AG09309 (cell line): ENCODE measurements around the gene ERGIC2.
A peak's percentile ranks its signal among the peaks of the same experiment; 100 is the strongest.

Experiments
- DNase-seq: peaks from one replicate; pipeline ENCODE4 v3.0.0-alpha.2; 2010; ENCODE audit warnings: low read depth
- H3K4me3 ChIP-seq: 2 replicates; pipeline ENCODE4 v1.5.1; 2011; ENCODE audit warnings: mild to moderate bottlenecking, low read depth, low read length, moderate library complexity; ENCODE audit not compliant: control insufficient read depth
- TF ChIP-seq, protein P1 (sequence below): IDR thresholded peaks from 2 replicates; pipeline ENCODE4 v1.5.1; 2011; ENCODE audit warnings: mild to moderate bottlenecking, low read depth, low read length, inconsistent platforms; ENCODE audit not compliant: insufficient read depth, control insufficient read depth; ENCODE audit errors: missing control alignments

The ERGIC2 gene

GRCh38 chr12:29346769-29347421 lies 34.1 kb downstream of the ERGIC2 start:
- no peak for DNase-seq
- H3K4me3 ChIP-seq: no peak overlapping the region
- TF ChIP-seq, protein P1, sequence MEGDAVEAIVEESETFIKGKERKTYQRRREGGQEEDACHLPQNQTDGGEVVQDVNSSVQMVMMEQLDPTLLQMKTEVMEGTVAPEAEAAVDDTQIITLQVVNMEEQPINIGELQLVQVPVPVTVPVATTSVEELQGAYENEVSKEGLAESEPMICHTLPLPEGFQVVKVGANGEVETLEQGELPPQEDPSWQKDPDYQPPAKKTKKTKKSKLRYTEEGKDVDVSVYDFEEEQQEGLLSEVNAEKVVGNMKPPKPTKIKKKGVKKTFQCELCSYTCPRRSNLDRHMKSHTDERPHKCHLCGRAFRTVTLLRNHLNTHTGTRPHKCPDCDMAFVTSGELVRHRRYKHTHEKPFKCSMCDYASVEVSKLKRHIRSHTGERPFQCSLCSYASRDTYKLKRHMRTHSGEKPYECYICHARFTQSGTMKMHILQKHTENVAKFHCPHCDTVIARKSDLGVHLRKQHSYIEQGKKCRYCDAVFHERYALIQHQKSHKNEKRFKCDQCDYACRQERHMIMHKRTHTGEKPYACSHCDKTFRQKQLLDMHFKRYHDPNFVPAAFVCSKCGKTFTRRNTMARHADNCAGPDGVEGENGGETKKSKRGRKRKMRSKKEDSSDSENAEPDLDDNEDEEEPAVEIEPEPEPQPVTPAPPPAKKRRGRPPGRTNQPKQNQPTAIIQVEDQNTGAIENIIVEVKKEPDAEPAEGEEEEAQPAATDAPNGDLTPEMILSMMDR: no peak

GRCh38 chr12:29343022-29343799 lies 37.8 kb downstream of the ERGIC2 start:
- no peak for DNase-seq

GRCh38 chr12:29337325-29337724 lies 43.6 kb downstream of the ERGIC2 start:
- TF ChIP-seq, protein P1: no peak
- H3K4me3 ChIP-seq: no peak overlapping the region
- DNase-seq: no peak

More at GRCh38 chr12:29343022-29343799, 37.8 kb downstream of the ERGIC2 start:
- TF ChIP-seq, protein P1: no peak
- no peak overlapping the region for H3K4me3 ChIP-seq

DNA sequence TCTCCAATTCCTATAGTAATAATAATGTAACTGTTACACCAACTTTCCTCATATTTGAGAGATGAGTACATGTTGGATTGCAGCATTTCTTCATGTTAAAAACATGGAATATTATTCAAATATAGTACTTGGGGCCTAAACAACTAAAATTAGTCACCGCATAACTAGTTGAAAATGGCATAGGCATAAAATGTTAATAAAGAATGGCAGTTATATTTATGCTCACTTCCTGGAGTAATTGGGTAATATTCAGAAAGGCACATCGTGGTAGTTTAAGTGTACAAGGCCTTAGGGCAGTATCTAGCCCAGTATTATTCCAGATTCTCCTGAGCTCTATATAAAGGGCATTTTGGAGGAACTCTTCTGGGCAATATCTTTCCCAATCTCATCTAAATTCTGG lies 46.0 kb downstream of the ERGIC2 start:
- no peak for DNase-seq
- H3K4me3 ChIP-seq: no peak overlapping the region
- TF ChIP-seq, protein P1: no peak

DNA sequence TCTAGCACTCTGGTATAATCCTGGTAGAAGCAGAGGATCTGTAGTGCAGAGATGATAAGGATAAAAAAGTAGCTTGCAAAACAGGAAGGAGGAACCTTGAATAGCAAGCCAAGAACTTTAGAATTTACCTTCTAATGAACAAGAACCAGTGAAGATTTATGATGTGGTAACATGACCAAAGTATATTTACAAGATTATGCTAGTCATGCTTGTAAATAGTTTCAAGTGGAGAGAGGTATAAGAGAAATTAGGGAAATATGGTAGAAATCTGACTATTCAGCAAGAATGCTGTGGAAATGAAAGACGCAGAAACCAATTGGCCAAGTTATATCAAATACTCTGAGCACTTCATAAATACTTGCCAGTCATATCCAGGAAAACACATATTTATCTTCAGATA lies 47.8 kb downstream of the ERGIC2 start:
- H3K4me3 ChIP-seq: no peak overlapping the region
- TF ChIP-seq, protein P1: no peak
- peak; percentile 55 for DNase-seq

DNA sequence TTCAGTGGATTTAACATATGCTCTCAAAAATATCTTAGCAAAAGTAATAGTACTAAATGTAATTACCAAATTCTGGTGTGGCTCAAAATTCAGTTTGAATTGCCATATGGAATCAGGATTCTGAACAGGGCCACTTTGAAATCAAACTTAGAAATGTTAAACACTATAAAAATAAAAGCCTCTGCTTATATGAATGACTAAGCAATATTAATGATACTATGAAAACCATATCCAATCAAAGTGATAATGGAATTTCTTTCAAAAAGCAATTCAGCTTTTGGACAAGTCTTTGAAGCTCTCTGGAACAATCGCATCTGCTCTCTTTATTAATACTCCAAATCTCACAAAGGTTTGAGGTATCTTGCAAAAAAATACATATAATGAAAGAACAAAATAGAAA lies 51.6 kb downstream of the ERGIC2 start:
- H3K4me3 ChIP-seq: no peak overlapping the region
- no peak for DNase-seq
- TF ChIP-seq, protein P1: no peak

- TF ChIP-seq, protein P1: no peak
- DNase-seq: no peak
- no peak overlapping the region for H3K4me3 ChIP-seq
These were observed 58.8 kb downstream of the ERGIC2 start for GRCh38 chr12:29322157-29322556.
